GM12875 (cell line): ENCODE data around the gene SOCS7.

ENCODE experiments used
- H3K4me3 ChIP-seq: one replicate; pipeline ENCODE4 v1.5.1; 2011; ENCODE audit warnings: low read depth, low read length, control low read depth
- TF ChIP-seq, protein P1 (sequence below): IDR thresholded peaks from 2 replicates; pipeline ENCODE4 v1.5.1; 2011; ENCODE audit warnings: low read depth, mild to moderate bottlenecking, control low read depth, inconsistent platforms, low read length, moderate library complexity, borderline replicate concordance; ENCODE audit not compliant: insufficient read depth

SOCS7 gene

GRCh38 chr17:38410201-38410600, 58.6 kb downstream of the SOCS7 start:
- no peak overlapping the region for H3K4me3 ChIP-seq

DNA sequence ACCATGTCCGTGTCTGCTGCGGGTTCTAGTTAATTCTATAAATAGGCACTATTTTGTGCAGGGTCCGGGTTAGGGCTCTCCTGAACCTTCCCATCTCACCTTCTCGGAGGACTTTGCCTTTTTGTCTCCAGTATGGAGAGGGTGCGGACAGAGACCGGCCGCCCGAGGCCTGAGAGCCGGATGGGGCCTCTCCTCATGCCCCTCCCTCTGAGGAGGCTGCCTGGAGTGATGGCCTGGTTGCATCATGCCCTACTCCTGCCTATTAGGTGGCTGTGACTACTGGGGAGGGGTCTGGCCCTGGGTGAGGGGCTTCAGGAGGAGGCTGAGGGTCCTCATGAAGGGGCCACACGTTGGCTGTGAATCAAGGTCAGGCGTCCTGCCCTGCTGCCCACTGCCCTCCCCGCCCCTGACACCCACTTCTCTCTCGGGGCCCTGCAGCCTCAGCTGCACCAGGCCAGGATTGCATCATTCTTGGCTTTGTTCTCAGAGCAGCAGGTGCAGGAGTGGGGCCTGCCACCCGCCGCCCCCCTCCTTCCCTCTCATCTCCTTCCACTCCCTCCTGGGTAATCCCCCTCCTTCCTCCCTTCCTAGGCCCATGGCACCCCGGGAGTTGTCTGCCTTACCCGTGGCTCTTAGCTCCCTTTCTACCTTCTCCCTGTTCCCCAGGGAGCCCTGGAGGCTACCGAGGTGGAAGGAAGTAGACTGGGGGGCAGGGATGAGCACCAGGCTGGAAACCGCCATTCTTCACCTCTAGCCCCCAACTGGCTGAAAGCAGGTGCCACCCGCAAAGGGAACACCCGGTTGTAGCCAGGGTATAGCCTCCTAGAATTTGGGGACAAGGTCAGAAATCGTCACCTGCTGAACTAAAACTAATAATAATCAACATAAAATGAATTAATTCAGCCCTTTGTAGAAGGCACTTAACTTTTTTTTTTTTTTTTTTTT, 63.9 kb downstream of the SOCS7 start:
- no peak overlapping the region for H3K4me3 ChIP-seq

More at GRCh38 chr17:38410201-38410600, 58.6 kb downstream of the SOCS7 start:
- TF ChIP-seq, protein P1, sequence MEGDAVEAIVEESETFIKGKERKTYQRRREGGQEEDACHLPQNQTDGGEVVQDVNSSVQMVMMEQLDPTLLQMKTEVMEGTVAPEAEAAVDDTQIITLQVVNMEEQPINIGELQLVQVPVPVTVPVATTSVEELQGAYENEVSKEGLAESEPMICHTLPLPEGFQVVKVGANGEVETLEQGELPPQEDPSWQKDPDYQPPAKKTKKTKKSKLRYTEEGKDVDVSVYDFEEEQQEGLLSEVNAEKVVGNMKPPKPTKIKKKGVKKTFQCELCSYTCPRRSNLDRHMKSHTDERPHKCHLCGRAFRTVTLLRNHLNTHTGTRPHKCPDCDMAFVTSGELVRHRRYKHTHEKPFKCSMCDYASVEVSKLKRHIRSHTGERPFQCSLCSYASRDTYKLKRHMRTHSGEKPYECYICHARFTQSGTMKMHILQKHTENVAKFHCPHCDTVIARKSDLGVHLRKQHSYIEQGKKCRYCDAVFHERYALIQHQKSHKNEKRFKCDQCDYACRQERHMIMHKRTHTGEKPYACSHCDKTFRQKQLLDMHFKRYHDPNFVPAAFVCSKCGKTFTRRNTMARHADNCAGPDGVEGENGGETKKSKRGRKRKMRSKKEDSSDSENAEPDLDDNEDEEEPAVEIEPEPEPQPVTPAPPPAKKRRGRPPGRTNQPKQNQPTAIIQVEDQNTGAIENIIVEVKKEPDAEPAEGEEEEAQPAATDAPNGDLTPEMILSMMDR: no peak

GRCh38 chr17:38416840-38417209, 65.2 kb downstream of the SOCS7 start:
- TF ChIP-seq, protein P1: no peak
- H3K4me3 ChIP-seq: no peak overlapping the region

More for the DNA sequence above, 63.9 kb downstream of the SOCS7 start:
- TF ChIP-seq, protein P1: no peak

GRCh38 chr17:38417210-38417951, 65.7 kb downstream of the SOCS7 start:
- no peak overlapping the region for H3K4me3 ChIP-seq
- TF ChIP-seq, protein P1: no peak

- TF ChIP-seq, protein P1: no peak
- H3K4me3 ChIP-seq: no peak overlapping the region
Measured at GRCh38 chr17:38418062-38418692, 66.5 kb downstream of the SOCS7 start.

DNA sequence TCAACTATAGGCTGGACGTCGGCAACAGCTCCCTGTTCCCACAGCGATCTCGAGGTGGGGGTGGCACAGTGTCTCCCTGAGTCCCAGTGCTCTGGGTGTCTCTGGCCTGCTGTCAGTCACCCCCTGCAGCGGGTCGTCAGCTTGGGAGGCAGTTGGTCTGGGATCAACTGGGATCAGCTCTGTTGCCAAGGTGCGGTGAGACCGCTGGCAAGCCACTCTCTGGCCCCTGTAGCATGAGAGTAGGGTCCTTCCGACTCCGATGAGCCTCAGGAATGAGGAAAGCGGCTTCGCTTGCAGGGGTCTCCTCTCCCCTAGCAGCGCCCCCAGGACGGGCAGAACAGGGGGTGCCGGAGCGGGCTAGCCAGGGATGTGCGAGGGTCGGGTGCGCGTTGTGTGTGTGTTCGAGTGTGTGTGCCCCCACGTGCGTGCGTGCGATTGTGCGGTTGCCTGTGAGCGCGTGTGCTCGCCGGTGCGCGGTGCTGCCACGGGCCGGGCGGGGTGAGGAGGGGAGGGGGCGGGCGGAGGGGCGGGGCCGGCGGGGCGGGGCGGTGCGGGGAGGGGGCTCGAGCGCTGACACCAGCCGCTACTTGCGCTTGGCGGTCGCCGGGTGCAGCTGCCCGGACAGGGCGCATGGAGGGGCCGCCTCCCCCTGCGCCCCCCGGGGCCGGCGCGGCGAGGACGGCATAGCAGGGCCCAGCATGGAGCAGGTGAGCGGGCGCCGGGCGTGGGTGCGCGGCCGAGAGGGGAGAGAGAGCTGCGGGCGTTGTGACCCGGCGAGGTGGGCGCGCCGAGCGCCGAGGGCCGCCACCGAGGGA, 67.3 kb downstream of the SOCS7 start:
- TF ChIP-seq, protein P1: no peak

More for the DNA sequence above, 67.3 kb downstream of the SOCS7 start:
- no peak overlapping the region for H3K4me3 ChIP-seq
